Parathyroid adenoma (tissue), 2 donors: ENCODE data around the gene TMEM139.

ENCODE experiments used
- H2AFZ ChIP-seq: fragments of 300-600 bp; sonication (generic); one replicate; pipeline ENCODE4 v1.7.0; 2017; ENCODE audit warnings: antibody characterized with exemption, mild to moderate bottlenecking
- H3K27ac ChIP-seq: fragments of 300-600 bp; sonication (generic); one replicate; pipeline ENCODE4 v1.7.0; 2017
- H3K27me3 ChIP-seq: fragments of 300-600 bp; sonication (generic); one replicate; pipeline ENCODE4 v1.7.0; 2017; ENCODE audit warnings: low read length; ENCODE audit not compliant: control insufficient read depth, insufficient read depth
- H3K36me3 ChIP-seq: fragments of 300-600 bp; sonication (generic); one replicate; pipeline ENCODE4 v1.7.0; 2017; ENCODE audit warnings: low read length; ENCODE audit not compliant: control insufficient read depth, insufficient read depth
- H3K4me1 ChIP-seq: fragments of 300-600 bp; sonication (generic); one replicate; pipeline ENCODE4 v1.7.0; 2017; ENCODE audit warnings: control low read depth
- H3K4me2 ChIP-seq: fragments of 300-600 bp; sonication (generic); one replicate; pipeline ENCODE4 v1.7.0; 2017; ENCODE audit warnings: low read length
- H3K4me3 ChIP-seq: fragments of 300-600 bp; sonication (generic); one replicate; pipeline ENCODE4 v1.7.0; 2017; ENCODE audit warnings: low read depth, low read length
- H3K79me2 ChIP-seq: fragments of 300-600 bp; sonication (generic); one replicate; pipeline ENCODE4 v1.7.0; 2017; ENCODE audit warnings: control low read depth
- H3K9ac ChIP-seq: fragments of 300-600 bp; sonication (generic); one replicate; pipeline ENCODE4 v1.7.0; 2017; ENCODE audit warnings: mild to moderate bottlenecking
- H3K9me3 ChIP-seq: fragments of 300-600 bp; sonication (generic); one replicate; pipeline ENCODE4 v1.7.0; 2017; ENCODE audit warnings: low read length; ENCODE audit not compliant: control insufficient read depth
- TF ChIP-seq, protein P1 (sequence below): fragments of 300-600 bp; sonication (generic); IDR thresholded peaks from one replicate; pipeline ENCODE4 v1.7.0; 2017; ENCODE audit warnings: antibody characterized with exemption, mild to moderate bottlenecking
- donor health status: primary hyperparathyroidism.

TMEM139 gene

DNA sequence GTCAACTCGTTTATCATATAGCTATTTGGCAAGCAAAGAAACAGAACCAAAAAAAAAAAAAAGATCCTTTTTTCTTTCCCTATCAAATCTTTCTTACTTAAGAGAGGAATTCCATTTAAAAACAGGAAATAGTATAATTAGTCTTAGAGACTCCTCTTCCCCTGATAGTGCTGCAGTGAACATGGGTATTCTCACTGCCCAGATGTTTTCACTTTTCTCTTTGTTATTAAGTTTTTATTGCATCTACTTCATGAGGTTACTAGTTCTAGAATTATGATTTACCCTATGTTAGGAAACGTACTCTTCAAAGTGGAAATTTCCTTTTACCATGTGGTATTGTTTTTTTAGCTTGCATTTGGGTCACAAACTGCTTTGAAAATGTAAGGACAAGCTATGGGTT lies 11.9 kb downstream of the TMEM139 start:
- no peak overlapping the region for H3K27ac ChIP-seq
- no peak overlapping the region for H3K4me3 ChIP-seq

DNA sequence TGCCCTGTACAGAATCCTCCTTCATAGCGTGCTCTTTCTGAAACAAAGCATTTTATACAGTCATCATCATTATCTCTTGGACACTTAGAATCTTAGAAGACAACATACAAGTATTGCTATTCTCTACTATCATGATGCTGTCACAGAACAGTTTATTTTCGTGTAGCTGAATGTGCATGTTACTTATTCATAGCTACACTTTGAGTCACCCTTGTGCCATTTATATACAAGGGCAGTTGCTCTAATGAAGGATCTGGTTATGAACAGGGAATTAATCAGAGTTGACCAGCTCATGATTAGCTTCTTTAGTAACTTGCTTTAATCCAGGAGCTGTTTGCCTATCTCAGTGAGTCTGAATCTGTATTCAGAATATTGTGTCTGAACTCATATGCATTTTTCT lies 14.6 kb downstream of the TMEM139 start:
- H3K4me3 ChIP-seq, result no peak overlapping the region
- H3K9ac ChIP-seq, result no peak overlapping the region
- H3K27ac ChIP-seq, result no peak overlapping the region
- no peak overlapping the region for H2AFZ ChIP-seq
- TF ChIP-seq, protein P1, sequence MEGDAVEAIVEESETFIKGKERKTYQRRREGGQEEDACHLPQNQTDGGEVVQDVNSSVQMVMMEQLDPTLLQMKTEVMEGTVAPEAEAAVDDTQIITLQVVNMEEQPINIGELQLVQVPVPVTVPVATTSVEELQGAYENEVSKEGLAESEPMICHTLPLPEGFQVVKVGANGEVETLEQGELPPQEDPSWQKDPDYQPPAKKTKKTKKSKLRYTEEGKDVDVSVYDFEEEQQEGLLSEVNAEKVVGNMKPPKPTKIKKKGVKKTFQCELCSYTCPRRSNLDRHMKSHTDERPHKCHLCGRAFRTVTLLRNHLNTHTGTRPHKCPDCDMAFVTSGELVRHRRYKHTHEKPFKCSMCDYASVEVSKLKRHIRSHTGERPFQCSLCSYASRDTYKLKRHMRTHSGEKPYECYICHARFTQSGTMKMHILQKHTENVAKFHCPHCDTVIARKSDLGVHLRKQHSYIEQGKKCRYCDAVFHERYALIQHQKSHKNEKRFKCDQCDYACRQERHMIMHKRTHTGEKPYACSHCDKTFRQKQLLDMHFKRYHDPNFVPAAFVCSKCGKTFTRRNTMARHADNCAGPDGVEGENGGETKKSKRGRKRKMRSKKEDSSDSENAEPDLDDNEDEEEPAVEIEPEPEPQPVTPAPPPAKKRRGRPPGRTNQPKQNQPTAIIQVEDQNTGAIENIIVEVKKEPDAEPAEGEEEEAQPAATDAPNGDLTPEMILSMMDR, result no peak
- H3K4me2 ChIP-seq, result no peak overlapping the region
- H3K79me2 ChIP-seq, result no peaks in the 10 kb centered on the region
- H3K36me3 ChIP-seq, result no peaks in the 10 kb centered on the region
- H3K9me3 ChIP-seq, result no peaks in the 10 kb centered on the region
- no peaks in the 10 kb centered on the region for H3K27me3 ChIP-seq
- peaks cover 10% of the 10 kb centered on the region for H3K4me1 ChIP-seq

More for the DNA sequence above, 11.9 kb downstream of the TMEM139 start:
- Histone ChIP-seq H3K9me3 (no peaks in the 10 kb centered on the region), H3K79me2 (no peaks in the 10 kb centered on the region), H3K36me3 (no peaks in the 10 kb centered on the region), H3K27me3 (no peaks in the 10 kb centered on the region), H3K9ac (no peak overlapping the region), H3K4me1 (peaks cover 10% of the 10 kb centered on the region), H2AFZ (no peak overlapping the region), H3K4me2 (no peak overlapping the region)
- TF ChIP-seq, protein P1, result no peak

DNA sequence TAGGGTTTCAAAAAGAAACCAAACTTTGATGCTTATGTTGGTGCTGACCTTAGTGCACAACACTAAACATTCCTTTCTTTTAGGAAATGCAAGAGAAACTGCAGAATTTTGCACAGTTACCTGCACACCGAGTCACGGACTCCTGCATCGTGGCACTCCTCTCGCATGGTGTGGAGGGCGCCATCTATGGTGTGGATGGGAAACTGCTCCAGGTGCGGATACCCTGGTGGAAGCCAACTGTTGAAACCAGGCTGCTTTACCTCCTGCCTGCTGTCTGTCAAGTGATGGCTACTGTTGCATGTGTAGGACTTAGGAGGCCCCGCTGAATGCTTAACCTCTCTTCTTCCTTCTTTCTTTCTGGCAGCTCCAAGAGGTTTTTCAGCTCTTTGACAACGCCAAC lies 15.1 kb downstream of the TMEM139 start:
- Histone ChIP-seq H3K27ac (no peak overlapping the region), H3K4me2 (no peak overlapping the region), H3K9me3 (no peaks in the 10 kb centered on the region), H2AFZ (no peak overlapping the region), H3K27me3 (no peaks in the 10 kb centered on the region), H3K79me2 (no peaks in the 10 kb centered on the region), H3K4me3 (no peak overlapping the region), H3K36me3 (no peaks in the 10 kb centered on the region), H3K4me1 (peaks cover 10% of the 10 kb centered on the region), H3K9ac (no peak overlapping the region)
- TF ChIP-seq, protein P1, result peak; percentile 50

DNA sequence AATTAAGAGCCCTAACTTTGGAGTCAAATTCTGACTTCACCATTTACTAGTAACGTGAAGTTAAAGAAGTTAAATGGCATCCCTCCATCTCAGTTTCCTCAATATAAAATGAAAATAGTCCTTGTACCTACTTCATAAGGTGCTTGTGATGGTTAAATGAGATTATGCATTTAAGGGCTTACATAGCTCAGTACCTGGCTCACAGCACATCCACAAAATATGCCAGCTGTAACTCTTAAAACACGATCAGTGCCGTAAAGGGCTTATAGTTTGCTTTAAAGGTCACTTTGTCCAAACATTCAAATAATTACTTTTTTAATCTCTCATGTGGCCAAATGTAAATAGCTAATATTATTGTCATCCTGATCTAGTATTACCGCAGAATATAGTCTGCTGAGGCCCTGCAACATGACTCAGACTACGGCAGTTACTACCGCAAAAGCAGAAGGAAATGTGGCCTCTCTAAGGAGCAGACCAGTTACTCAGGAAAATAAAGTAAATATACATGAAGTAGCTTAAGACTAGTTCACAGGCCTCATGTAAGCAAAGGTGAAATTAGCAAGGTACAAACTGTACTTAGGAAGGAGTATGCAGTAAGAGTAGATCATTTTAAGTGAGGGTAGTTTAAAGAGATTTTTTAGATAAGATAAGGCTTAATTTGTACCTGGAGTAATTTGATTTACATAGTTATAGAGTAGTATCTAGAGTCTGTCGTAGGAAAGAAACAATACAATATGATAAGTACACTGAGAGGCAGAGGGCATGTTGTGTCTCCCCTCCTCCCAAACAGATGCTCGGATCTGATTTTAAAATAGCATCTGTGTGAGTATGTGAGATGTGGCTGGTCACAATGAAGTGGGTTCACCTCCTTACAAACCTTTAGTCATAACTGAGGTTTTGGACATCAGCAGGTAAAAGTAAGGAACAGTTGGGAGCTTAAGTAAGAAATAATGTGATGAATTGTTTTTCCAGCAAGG lies 16.5 kb downstream of the TMEM139 start:
- Histone ChIP-seq H3K27ac (no peak overlapping the region), H3K36me3 (no peaks in the 10 kb centered on the region), H3K9ac (no peak overlapping the region), H3K4me2 (no peak overlapping the region), H3K9me3 (no peaks in the 10 kb centered on the region), H3K4me3 (no peak overlapping the region), H3K27me3 (no peaks in the 10 kb centered on the region), H3K79me2 (no peaks in the 10 kb centered on the region), H2AFZ (no peak overlapping the region), H3K4me1 (peaks cover 6% of the 10 kb centered on the region)
- TF ChIP-seq, protein P1, result no peak

DNA sequence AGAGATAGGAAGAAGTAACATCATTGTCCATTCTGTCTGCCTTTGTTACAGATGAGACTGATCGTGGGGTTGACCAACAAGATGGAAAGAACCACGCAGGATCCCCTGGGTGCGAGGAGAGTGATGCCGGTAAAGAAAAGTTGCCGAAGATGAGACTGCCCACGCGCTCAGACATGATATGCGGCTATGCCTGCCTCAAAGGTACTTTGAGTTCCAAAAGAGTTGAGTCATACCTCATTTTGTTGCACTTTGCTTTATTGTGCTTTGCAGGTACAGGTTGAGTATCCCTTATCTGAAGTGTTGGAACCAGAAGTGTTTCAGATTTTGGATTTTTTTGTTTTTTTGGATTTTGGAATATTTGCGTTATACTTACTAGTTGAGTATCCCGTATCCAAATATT lies 19.0 kb downstream of the TMEM139 start:
- no peak overlapping the region for H3K27ac ChIP-seq
- H2AFZ ChIP-seq, result no peak overlapping the region
- H3K9me3 ChIP-seq, result no peaks in the 10 kb centered on the region
- no peaks in the 10 kb centered on the region for H3K79me2 ChIP-seq
- no peak overlapping the region for H3K4me2 ChIP-seq
- no peak overlapping the region for H3K4me3 ChIP-seq
- H3K27me3 ChIP-seq, result no peaks in the 10 kb centered on the region
- H3K36me3 ChIP-seq, result no peaks in the 10 kb centered on the region
- no peaks in the 10 kb centered on the region for H3K4me1 ChIP-seq
- TF ChIP-seq, protein P1, result no peak
- no peak overlapping the region for H3K9ac ChIP-seq
